HG02571 (cell line): ENCODE measurements around the gene ALOX12.

Source experiments
- ATAC-seq: cut with Tn5 transposase; IDR thresholded peaks from one replicate; pipeline ENCODE4 v1.9.1; 2021; ENCODE audit warnings: mild to moderate bottlenecking, moderate library complexity; ENCODE audit not compliant: unreplicated experiment

Gene ALOX12

DNA sequence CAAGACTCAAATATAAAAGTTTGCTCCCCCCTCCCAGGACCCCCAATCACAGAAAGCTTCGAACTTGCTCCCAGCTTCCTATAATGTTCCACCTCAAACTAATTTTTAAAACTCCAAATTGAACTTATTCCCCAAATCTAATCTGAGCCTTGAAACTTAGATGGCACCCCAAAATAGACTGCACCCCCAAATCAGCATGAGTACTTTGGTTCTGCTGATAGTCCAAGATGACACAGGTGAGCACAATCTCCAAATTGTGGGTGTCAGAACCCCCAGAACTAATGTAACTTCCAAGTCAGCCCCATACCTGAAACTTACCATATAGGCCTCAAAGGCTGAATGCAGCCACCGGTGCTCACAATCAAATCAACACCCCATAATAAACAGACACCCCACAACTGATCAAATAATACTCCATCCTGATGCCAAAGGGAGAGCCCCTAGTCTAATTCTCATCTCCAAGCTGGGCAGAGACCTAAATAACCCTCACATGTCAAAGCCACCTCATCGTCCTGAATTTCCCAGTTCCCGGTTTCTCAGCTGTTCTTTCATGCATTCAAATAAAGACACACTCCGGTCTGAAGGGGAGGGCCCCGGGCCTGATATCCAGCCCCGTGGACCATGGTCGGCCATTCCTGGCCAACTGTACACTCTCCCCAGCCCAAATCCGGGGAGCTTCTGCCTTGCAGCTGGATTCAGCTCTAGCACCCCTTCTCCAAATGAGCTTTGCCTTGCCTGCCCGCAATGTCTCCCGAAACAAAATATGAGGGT lies 25.2 kb downstream of the ALOX12 start:
- no peak for ATAC-seq

DNA sequence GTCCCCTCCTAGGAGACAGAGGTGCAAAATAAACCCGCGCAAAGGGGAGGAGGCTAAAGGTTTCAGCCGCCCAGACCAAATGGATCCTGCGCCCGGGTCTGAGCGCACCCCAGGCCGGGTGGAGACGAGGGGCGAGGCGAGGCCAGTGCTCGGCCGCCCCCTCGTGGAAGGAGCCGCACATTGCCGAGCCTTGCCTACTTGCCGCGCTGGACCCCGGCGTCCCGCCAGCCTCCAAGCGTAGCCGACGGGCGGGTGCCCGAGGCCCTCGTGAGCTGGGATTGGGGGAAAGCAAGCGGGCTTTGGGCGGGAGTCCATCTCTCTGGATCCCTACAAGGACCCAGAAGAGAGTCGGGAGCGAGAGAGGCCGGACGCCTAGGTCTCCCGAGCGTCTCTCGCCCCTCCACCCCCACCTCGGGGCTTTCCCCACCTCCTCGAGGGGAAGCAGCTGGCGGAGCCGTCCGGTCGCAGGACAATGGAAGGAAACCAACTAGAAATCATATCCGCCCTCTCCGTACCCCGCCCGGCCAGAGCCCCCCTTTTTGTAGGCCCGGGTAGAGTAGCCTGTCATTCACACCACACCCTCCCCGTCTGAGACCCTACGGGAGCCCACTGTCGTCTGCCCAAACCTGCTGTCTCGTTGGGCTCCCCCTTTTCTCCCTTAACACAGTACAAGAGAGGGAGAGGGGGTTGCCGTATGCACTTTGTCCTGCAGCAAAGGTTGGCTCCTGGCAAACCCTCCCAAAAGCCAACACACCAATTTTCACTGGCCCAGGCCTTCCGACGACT lies 26.3 kb downstream of the ALOX12 start:
- ATAC-seq: peak; percentile 65

DNA sequence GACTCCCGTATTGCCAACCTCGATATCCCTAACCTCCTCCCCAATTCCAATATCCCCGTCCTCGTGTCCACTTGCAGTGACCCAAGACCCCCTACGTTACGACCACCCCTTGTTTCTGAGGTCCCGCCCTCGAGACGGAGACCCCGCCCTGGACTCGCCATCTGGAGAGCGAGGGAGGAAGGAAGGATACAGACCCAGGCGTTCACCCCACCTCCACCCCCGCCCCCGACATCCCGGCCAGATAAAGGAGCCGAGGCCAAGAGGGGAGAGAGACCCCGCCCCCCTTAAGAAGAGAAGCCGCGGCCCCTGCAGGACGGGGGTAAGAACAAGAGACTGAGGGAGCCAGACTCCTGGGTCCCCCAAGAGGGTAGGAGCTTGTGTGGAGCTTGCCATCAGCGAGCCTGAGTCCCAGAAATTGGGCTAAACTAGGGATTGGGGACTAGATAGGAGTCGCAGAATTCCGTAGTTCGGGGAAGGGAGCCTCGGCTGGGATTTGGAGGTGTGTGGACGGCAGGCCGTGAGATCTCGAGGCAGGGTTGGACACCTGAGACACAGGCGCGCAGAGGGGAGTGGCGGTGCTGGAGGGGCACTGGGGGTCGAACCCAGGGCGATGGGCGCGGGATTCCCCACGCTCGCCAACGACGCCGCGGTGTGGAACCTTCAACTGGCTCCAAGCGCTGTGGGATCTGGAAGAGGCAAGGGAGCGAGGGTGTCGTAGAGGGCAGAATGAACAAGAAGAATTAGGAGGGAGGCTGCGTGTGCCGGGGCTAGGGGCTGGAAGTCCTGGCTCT lies 27.1 kb downstream of the ALOX12 start, which contains the start of gene BCL6B:
Gene BCL6B (plus strand): TSS at position 270 of the 791 bp plus-strand sequence. CDS start 622 bp downstream, outside the sequence.
- no peak for ATAC-seq

DNA sequence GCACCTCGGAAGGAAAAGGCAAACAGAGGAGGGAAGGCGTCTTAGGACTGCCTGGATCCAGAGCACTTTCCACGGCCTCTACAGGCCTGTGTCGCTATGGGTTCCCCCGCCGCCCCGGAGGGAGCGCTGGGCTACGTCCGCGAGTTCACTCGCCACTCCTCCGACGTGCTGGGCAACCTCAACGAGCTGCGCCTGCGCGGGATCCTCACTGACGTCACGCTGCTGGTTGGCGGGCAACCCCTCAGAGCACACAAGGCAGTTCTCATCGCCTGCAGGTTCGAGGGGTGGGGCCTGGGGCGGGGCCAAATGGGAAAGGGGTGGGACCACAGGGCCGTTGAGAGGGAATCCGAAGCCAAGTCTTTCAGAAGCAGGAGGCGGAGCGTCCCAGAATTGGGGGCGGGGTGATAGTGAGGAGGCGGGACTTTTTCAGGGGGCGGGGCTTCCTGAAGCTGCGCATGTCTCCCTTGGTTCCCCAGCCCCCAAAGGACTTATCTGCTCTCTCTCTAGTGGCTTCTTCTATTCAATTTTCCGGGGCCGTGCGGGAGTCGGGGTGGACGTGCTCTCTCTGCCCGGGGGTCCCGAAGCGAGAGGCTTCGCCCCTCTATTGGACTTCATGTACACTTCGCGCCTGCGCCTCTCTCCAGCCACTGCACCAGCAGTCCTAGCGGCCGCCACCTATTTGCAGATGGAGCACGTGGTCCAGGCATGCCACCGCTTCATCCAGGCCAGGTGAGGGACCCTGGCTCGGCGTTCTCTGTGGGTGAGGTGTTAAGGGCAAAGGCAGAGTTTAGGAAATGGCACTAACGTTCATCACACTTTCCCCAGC lies 27.9 kb downstream of the ALOX12 start:
- peak; percentile 39 for ATAC-seq

DNA sequence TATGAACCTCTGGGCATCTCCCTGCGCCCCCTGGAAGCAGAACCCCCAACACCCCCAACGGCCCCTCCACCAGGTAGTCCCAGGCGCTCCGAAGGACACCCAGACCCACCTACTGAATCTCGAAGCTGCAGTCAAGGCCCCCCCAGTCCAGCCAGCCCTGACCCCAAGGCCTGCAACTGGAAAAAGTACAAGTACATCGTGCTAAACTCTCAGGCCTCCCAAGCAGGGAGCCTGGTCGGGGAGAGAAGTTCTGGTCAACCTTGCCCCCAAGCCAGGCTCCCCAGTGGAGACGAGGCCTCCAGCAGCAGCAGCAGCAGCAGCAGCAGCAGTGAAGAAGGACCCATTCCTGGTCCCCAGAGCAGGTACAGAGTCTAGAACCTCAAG lies 28.5 kb downstream of the ALOX12 start:
- no peak for ATAC-seq

DNA sequence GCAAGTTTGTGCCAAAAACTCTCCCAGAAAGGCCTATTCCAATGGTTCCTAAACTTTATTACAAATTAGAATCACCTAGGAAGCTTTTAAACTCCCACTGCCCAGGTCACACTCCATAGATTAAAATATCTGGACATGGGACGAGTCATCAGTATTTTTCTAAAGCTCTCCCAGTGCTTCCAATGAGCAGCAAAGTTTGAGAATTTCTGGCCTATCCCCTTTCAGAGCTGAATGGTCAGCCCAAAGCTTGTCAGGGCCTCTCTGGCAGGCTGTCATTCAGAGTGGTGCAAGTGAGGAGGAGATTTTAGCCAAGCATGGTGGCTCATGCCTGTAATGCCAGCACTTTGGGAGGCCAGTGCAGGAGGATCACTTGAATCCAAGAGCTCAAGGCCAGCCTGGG lies 29.4 kb downstream of the ALOX12 start:
- ATAC-seq: no peak

DNA sequence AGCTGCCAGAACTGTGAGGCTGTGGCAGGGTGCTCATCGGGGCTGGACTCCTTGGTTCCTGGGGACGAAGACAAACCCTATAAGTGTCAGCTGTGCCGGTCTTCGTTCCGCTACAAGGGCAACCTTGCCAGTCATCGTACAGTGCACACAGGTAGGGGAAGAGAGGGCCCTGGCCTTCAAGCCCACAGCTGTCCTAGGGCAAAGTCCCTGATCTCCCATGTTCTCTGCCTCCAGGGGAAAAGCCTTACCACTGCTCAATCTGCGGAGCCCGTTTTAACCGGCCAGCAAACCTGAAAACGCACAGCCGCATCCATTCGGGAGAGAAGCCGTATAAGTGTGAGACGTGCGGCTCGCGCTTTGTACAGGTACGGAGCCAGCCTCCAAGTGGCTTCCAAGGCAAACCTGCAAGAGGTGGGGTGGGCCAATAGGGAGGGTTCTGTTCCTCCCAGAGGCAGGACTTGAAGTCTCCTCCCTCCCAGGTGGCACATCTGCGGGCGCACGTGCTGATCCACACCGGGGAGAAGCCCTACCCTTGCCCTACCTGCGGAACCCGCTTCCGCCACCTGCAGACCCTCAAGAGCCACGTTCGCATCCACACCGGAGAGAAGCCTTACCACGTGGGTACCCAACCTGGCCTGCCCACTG lies 30.7 kb downstream of the ALOX12 start:
- ATAC-seq: no peak

DNA sequence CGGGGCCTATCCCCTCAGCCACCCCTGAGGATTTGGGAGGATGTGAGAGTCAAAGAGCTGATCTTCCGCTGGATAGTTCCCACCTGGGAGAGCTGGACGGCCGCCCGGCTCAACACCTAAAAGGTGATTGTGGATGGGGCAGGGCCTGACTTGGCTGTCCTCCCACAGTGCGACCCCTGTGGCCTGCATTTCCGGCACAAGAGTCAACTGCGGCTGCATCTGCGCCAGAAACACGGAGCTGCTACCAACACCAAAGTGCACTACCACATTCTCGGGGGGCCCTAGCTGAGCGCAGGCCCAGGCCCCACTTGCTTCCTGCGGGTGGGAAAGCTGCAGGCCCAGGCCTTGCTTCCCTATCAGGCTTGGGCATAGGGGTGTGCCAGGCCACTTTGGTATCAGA lies 31.5 kb downstream of the ALOX12 start:
- ATAC-seq: no peak

DNA sequence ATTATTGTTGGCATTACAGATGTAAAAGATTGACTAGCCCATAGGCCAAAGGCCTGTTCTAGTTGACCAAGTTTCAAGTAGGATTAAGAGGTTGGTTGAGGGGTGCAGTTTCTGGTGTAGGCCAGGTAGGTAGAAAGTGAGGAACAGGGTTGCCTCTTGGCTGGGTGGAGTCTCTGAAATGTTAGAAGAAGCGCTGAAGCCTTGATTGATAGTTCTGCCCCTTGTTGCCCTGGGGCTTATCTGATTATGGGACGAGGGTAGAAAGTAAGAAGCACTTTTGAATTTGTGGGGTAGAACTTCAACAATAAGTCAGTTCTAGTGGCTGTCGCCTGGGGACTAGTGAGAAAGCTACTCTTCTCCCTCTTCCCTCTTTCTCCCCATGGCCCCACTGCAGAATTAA lies 33.2 kb downstream of the ALOX12 start:
- no peak for ATAC-seq

DNA sequence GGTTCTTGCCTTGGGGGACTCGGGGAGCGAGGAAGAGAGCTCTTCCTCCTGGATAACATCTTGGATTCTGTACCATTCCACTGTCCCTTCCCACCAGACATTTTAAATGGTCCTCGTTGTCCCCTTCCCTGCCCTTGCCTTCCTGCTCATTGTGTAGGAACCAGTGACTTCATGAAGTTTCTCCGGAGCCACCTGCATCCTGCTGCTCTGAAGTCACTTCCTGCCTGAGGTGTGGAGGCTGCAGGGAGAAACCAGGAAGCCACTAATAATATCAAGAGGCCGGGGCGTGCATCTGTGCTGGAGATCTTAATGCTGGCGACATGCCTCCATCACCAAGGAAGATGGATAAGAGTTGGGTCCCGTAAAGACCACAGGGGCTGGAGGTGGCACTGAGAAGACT lies 33.8 kb downstream of the ALOX12 start:
- no peak for ATAC-seq

DNA sequence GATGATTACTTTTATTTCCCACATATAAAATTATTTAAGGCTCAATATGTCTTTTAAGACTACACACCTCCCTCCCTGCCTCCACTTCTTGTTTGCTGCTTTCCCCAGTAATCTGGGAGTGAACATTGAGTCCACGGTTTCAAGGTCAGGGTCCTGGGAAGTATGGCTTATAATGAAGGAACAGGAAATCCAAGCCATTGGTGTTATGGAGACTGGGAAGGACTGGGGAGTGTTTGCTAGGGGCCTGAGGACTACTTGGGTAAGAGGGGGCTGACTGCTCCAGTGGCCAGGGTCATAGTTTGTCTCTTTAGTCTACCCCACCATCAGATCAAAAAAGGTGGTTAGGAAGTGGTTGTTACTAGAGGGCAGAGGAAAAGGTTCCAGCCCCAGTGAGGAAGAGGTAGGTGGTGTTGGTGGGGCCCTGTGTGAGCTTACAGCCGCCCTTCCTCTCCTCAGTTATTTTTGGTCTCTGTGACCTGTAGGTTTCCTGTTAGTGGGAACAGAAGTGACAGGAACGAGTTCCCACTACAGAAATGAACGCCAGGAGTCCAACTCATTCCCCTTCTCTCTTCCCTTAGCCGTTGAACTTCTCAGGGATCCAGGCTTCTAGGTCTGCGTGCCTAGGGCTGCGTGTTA lies 39.2 kb downstream of the ALOX12 start:
- peak; percentile 19 for ATAC-seq

DNA sequence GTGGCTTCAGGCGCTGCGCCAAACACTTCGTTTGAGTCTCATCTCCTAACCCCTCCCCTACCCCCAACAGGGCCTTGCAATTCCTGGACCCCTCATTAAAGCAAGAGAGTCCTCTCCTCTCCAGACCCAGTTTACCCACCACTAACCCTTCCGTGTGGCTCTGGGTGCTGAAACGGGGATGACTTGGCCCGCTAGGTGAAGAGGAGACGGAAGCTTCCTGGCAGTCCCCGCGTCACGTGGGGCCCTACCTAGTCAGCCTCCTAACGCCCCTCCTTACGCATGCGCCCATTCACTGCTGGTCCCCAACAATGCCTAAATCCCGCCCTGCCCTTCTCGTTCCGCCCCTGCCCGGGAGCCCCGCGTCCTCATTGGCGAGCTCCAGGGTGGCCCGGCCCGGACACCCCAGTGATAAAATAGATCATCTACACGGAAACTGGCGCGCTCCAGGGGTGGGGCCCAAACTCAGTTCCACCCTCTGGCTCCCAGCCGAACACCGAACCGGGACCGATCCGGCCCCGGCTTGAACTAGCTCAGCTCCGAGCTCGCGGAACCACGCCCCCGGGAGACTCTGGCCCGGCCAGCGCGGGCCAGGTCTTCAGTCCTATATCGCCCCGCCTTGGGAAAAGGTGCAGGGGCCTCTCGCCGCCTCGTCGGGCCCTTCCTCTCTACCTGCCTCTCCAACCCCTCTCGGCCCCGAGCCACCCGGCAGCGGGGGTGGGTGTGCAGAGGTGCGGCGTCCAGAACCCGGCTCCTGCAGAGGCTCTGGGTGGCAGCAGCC lies 39.9 kb downstream of the ALOX12 start, which contains the start of gene SLC16A13:
Gene SLC16A13 (plus strand): TSS at position 425 of the 778 bp plus-strand sequence. CDS start 368 bp downstream, outside the sequence.
- peak; percentile 94 for ATAC-seq

DNA sequence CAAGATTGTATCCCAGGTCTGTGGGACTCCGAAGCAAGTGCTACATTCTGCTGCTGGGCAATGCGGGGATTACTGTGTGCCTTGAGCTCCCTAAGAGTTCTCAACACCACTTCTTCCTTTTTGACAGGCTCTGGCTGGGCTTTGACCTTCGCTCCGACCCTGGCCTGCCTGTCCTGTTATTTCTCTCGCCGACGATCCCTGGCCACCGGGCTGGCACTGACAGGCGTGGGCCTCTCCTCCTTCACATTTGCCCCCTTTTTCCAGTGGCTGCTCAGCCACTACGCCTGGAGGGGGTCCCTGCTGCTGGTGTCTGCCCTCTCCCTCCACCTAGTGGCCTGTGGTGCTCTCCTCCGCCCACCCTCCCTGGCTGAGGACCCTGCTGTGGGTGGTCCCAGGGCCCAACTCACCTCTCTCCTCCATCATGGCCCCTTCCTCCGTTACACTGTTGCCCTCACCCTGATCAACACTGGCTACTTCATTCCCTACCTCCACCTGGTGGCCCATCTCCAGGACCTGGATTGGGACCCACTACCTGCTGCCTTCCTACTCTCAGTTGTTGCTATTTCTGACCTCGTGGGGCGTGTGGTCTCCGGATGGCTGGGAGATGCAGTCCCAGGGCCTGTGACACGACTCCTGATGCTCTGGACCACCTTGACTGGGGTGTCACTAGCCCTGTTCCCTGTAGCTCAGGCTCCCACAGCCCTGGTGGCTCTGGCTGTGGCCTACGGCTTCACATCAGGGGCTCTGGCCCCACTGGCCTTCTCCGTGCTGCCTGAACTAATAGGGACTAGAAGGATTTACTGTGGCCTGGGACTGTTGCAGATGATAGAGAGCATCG lies 42.4 kb downstream of the ALOX12 start:
- ATAC-seq: no peak

DNA sequence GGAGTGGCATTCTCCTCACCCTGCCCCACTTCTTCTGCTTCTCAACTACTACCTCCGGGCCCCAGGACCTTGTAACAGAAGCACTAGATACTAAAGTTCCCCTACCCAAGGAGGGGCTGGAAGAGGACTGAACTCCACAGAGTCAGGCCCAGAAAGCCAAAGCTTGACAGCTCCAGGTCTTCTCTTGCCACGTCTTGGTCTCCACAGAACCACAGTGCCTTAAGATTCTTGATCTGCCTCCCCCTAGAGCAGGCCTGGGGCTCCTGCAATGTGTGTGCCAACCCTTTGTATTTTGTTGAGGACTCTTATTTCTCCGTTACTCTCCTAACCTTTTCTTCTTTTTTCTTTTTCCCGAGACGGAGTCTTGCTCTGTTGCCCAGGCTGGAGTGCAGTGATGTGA lies 44.0 kb downstream of the ALOX12 start:
- no peak for ATAC-seq

DNA sequence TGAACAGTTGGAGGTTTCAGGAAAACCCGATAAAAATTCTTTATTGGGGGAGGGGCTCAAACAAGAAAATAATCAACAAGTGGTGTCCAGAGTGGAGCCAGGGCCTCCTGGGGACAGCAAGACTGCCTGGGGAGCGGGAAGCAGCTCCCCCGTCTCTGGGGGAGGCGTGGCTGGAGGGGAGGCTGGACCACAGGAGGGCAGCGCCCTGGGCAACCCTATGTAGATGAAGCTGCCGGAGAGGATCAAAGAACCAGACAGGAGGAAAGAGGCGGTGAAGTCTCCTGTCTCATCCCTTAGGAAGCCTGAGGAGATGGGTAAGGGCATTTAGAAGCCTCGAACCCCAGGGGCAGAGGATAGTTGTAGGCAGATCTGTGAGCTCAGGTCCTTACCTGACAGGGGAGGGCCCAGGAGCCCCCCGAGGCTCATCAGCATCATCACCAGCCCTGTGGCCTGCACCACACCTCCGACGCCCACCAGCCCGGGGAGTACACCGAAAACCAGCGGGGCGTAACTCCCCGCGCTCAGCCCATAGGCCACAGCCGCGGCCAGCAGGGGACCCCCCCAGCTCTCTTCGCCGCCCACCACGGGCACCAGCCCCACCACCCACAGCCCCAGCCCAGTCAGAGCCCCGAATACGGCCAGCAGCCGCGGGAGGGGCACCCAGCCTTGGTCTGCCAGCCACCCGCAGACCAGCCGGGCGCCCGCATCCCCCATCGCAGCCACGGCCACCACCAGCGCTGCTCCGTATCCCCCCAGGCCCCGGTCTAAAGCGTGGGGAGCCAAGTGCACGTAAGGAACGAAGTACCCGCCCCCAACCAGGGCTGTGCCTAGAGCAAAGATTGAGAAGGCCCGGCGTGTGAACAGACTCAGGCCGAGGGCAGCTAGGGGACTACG lies 46.0 kb downstream of the ALOX12 start:
- no peak for ATAC-seq

DNA sequence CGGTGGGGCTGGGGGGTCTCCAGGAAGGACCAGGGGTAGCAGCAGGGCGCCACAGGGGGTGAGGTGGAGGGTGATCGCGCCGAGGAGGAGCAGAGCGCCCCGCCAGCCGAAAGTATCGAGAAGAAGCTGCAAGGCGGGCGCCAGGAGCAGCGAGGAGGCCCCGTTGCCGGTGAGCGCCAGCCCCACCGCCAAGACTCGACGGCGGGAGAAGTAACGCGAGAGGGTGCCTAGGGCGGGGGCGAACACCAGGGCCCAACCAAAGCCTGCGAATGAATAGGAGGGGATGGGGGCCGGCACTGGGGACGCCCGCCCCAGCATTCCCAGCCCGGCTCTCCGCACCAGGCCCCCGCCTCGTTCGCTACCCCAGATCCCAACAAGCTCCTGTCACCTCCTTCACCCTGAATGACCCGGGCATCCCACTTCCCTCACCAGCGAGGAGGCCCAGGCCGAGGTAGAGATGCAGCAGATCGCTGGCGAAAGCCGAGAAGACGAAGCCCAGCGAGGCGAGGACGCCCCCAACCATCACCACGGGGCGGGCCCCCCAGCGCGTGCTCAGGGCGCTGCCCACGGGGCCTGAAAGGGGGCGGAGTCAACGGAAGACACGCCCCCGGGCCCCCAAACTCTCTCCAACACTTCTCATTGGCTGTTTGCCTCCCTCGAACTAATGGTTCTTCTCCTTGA lies 46.8 kb downstream of the ALOX12 start:
- no peak for ATAC-seq
